ENCODE results near the gene SLC38A3. TPM values are rescaled to one million over a fixed set of nuclear protein-coding genes. Genes with fewer than 3 reads are reported as not detected.

SLC38A3 gene
- polyA plus RNA-seq, 2 donors: 0.08 to 0.11 TPM

DNA sequence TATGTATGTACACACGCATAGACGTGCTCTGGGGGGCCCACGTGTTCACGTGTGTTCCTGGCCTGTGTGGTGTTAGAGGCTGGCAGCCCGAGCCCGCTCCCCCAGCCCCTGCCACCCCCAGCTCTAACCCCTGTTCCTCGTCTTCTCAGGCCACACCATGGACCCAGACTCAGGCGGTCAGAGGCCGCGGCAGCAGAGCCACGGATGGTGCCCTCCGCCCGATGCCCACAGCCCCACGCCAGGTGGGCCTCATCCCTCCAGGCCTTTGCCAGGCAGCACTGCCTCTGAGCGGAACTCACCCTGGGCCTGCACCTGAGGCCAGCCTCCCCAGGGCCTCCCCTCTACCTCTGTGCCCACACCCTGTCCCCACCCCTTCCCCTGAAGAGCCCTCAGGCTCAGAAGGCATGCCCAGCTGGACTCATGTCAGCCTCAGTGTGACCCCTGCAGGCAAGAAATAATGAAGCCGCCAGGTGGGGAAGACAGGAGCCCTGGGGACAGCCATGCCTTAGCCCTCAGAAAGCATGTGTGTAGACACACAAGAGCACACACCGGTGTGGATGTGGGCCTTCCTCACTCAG, 30.0 kb upstream of the SLC38A3 start:
- H3K4me3 ChIP-seq (ENCODE audit: low read depth in 1 of 2, low read length in 2 of 2): no peak overlapping the region

DNA sequence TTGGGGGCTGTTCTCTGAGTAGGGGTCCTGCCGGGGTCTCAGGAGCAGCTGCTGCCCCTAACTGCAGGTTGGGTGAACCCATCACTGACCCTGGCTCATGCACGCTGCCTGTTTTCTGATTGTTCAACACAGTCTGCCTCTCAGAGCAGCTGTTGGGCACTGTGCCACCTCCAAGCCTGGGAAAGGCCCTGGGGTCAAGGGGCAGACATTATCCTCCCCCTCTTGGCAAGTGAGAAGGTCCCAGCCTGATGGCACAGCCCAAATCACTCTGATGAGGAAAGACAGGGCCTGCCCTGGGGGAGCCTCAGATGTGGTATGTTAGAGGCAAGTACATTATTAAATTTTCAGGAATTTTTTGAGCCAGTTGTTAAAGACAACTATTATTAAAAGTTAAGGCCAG, 27.7 kb upstream of the SLC38A3 start:
- no peaks in the 10 kb centered on the region for H3K9me3 ChIP-seq (ENCODE audit: control insufficient read depth in 2 of 2, insufficient read depth in 1 of 2, low read depth in 1 of 2, low read length in 1 of 2)
- no peak overlapping the region for H3K4me3 ChIP-seq (ENCODE audit: low read depth in 1 of 2, low read length in 2 of 2)
- 67 to 71% methylated on average over 2 of the region's 2 CpGs for WGBS, 2 donors
- H3K27me3 ChIP-seq (ENCODE audit: control insufficient read depth in 1 of 2, insufficient read depth in 2 of 2, low read length in 2 of 2): no peaks in the 10 kb centered on the region
- H3K36me3 ChIP-seq (ENCODE audit: control insufficient read depth in 2 of 2, insufficient read depth in 2 of 2, low read length in 1 of 2): peaks cover 11 to 44% of the 10 kb centered on the region in 2 donors
- peaks cover 3 to 7% of the 10 kb centered on the region in 2 donors for H3K4me1 ChIP-seq (ENCODE audit: control insufficient read depth in 2 of 2, insufficient read depth in 2 of 2, low read length in 1 of 2)
- H3K27ac ChIP-seq (ENCODE audit: low read depth in 2 of 2, low read length in 1 of 2): no peak overlapping the region

More for the DNA sequence above, 30.0 kb upstream of the SLC38A3 start:
- peaks cover 11 to 44% of the 10 kb centered on the region in 2 donors for H3K36me3 ChIP-seq (ENCODE audit: control insufficient read depth in 2 of 2, insufficient read depth in 2 of 2, low read length in 1 of 2)
- WGBS, 2 donors: 87 to 89% methylated on average over 15 to 17 of the region's 17 CpGs
- H3K27ac ChIP-seq (ENCODE audit: low read depth in 2 of 2, low read length in 1 of 2): peak overlapping the region in 1 of 2 donors; percentile 98
- no peaks in the 10 kb centered on the region for H3K27me3 ChIP-seq (ENCODE audit: control insufficient read depth in 1 of 2, insufficient read depth in 2 of 2, low read length in 2 of 2)
- H3K9me3 ChIP-seq (ENCODE audit: control insufficient read depth in 2 of 2, insufficient read depth in 1 of 2, low read depth in 1 of 2, low read length in 1 of 2): no peaks in the 10 kb centered on the region
- H3K4me1 ChIP-seq (ENCODE audit: control insufficient read depth in 2 of 2, insufficient read depth in 2 of 2, low read length in 1 of 2): peaks cover 5 to 28% of the 10 kb centered on the region in 2 donors

DNA sequence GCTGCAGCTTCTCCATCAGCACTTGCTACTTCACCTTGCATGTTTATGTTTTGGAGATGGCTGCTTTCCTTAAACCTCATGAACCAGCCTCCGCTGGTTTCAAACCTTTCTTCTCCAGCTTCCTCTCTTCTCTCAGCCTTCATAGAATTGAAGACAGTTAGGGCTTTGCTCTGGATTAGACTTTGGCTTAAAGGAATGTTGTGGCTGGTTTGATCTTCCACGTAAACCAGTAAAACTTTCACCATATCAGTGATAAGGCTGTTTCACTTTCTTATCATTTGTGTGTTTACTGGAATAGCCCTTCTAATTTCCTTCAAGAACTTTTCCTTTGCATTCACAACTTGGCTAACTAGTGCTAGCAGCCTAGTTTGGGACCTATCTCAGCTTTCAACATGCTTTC, 25.4 kb upstream of the SLC38A3 start:
- Histone ChIP-seq H3K36me3 (ENCODE audit: control insufficient read depth in 2 of 2, insufficient read depth in 2 of 2, low read length in 1 of 2) (peaks cover 7 to 55% of the 10 kb centered on the region in 2 donors), H3K4me3 (ENCODE audit: low read depth in 1 of 2, low read length in 2 of 2) (no peak overlapping the region), H3K4me1 (ENCODE audit: control insufficient read depth in 2 of 2, insufficient read depth in 2 of 2, low read length in 1 of 2) (peaks cover 4 to 13% of the 10 kb centered on the region in 2 donors), H3K27ac (ENCODE audit: low read depth in 2 of 2, low read length in 1 of 2) (no peak overlapping the region), H3K27me3 (ENCODE audit: control insufficient read depth in 1 of 2, insufficient read depth in 2 of 2, low read length in 2 of 2) (no peaks in the 10 kb centered on the region), H3K9me3 (ENCODE audit: control insufficient read depth in 2 of 2, insufficient read depth in 1 of 2, low read depth in 1 of 2, low read length in 1 of 2) (no peaks in the 10 kb centered on the region)
- whole genome bisulfite sequencing, 2 donors: 27 to 37% methylated on average over 2 of the region's 2 CpGs

DNA sequence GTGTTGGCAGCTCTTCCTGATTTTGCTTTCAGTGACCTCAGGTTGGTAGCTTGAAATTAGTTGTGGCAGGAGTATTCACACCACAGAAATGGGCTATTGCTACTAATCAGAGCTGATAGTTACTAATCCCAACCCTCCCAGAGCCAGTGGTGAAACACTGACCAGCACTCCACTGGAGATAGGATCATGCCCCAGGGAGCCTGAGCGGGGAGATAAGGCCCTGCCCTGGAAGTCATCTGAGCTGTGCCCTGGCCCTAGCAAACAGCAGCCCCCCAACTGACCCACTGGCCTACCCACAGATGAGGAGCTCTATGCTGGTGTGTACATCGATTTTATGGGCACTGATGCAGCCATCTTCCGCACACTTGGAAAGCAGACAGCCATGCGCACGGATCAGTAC, 23.1 kb upstream of the SLC38A3 start:
- Histone ChIP-seq H3K27me3 (ENCODE audit: control insufficient read depth in 1 of 2, insufficient read depth in 2 of 2, low read length in 2 of 2) (no peaks in the 10 kb centered on the region), H3K4me1 (ENCODE audit: control insufficient read depth in 2 of 2, insufficient read depth in 2 of 2, low read length in 1 of 2) (peaks cover 4 to 15% of the 10 kb centered on the region in 2 donors), H3K27ac (ENCODE audit: low read depth in 2 of 2, low read length in 1 of 2) (no peak overlapping the region), H3K4me3 (ENCODE audit: low read depth in 1 of 2, low read length in 2 of 2) (no peak overlapping the region), H3K36me3 (ENCODE audit: control insufficient read depth in 2 of 2, insufficient read depth in 2 of 2, low read length in 1 of 2) (peaks cover 7 to 56% of the 10 kb centered on the region in 2 donors), H3K9me3 (ENCODE audit: control insufficient read depth in 2 of 2, insufficient read depth in 1 of 2, low read depth in 1 of 2, low read length in 1 of 2) (no peaks in the 10 kb centered on the region)
- 92 to 94% methylated on average over 5 of the region's 5 CpGs for WGBS, 2 donors

DNA sequence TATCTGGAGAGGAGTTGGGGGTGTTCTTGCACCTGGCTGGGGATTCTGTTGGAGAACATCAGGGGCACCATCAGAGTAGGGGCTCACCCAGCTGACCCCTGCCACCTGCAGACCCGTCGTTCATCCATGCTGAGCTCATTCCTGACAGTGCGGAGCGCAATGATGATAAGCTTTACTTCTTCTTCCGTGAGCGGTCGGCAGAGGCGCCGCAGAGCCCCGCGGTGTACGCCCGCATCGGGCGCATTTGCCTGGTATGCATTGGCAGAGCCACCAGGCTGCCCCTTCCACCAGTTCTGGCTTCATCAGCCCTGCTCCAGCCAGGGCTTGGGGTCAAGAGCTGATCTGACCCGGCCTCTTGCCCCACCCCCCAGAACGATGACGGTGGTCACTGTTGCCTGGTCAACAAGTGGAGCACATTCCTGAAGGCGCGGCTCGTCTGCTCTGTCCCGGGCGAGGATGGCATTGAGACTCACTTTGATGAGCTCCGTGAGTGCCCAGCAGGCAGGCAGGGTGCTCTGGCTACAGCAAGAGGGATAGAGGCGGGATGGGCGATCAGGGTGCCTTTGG, 22.5 kb upstream of the SLC38A3 start:
- H3K36me3 ChIP-seq (ENCODE audit: control insufficient read depth in 2 of 2, insufficient read depth in 2 of 2, low read length in 1 of 2): peaks cover 4 to 55% of the 10 kb centered on the region in 2 donors
- no peak overlapping the region for H3K27ac ChIP-seq (ENCODE audit: low read depth in 2 of 2, low read length in 1 of 2)
- 87 to 88% methylated on average over 26 of the region's 26 CpGs for WGBS, 2 donors
- no peaks in the 10 kb centered on the region for H3K9me3 ChIP-seq (ENCODE audit: control insufficient read depth in 2 of 2, insufficient read depth in 1 of 2, low read depth in 1 of 2, low read length in 1 of 2)
- peaks cover 4 to 15% of the 10 kb centered on the region in 2 donors for H3K4me1 ChIP-seq (ENCODE audit: control insufficient read depth in 2 of 2, insufficient read depth in 2 of 2, low read length in 1 of 2)
- no peaks in the 10 kb centered on the region for H3K27me3 ChIP-seq (ENCODE audit: control insufficient read depth in 1 of 2, insufficient read depth in 2 of 2, low read length in 2 of 2)
- no peak overlapping the region for H3K4me3 ChIP-seq (ENCODE audit: low read depth in 1 of 2, low read length in 2 of 2)

DNA sequence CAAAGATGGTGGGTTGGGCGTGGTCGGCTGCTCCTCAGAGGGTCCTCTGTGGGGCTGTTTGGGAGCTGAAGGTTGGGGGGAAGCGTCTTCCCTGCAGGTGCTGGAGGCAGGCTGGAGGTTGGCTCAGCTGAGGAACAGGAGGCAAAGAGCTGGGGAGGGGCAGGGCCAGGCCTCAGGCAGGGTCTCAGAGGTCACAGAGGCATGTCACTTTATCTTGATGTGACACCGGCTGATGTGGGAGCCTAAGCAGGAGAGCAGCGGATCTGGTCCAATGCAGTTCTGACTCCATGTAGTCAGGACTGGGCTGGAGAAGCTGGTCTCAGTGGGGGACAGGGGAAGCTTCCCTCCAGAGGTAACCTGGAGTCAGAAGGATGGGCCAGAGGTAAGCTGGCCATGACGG, 21.3 kb upstream of the SLC38A3 start:
- Histone ChIP-seq H3K27ac (ENCODE audit: low read depth in 2 of 2, low read length in 1 of 2) (peak overlapping the region; percentile 38 to 83), H3K27me3 (ENCODE audit: control insufficient read depth in 1 of 2, insufficient read depth in 2 of 2, low read length in 2 of 2) (no peaks in the 10 kb centered on the region), H3K9me3 (ENCODE audit: control insufficient read depth in 2 of 2, insufficient read depth in 1 of 2, low read depth in 1 of 2, low read length in 1 of 2) (no peaks in the 10 kb centered on the region), H3K4me3 (ENCODE audit: low read depth in 1 of 2, low read length in 2 of 2) (no peak overlapping the region), H3K36me3 (ENCODE audit: control insufficient read depth in 2 of 2, insufficient read depth in 2 of 2, low read length in 1 of 2) (peaks cover 4 to 60% of the 10 kb centered on the region in 2 donors), H3K4me1 (ENCODE audit: control insufficient read depth in 2 of 2, insufficient read depth in 2 of 2, low read length in 1 of 2) (peaks cover 4 to 15% of the 10 kb centered on the region in 2 donors)
- 83 to 87% methylated on average over 6 of the region's 6 CpGs for WGBS, 2 donors

DNA sequence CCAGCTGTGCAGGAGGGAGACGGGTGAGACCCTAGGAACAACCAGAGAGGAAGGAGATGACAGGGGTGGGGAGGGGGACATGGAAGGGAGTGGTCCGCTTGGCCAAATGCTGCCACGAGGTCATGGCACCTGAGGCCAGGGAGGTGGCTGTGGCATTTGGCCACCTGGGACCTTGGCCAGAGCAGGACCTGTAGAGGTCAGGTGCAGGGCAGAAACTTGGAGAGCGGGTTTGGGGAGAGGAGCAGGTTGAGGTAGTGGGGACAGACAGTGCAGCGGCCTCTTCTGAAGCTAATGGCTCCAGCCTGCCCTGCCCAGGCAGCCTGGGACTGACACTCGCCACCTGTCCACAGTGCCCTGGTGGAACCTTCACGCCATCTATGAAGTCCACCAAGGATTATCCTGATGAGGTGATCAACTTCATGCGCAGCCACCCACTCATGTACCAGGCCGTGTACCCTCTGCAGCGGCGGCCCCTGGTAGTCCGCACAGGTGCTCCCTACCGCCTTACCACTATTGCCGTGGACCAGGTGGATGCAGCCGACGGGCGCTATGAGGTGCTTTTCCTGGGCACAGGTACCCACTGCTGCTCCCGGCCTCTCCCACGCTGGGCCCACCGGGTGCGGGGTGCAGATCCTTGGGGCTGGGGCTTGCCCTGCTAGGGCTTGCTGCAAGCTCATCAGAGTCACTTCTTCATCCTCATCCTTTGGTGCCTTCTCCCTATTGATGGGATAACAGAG, 20.7 kb upstream of the SLC38A3 start:
- Histone ChIP-seq H3K9me3 (ENCODE audit: control insufficient read depth in 2 of 2, insufficient read depth in 1 of 2, low read depth in 1 of 2, low read length in 1 of 2) (no peaks in the 10 kb centered on the region), H3K4me3 (ENCODE audit: low read depth in 1 of 2, low read length in 2 of 2) (no peak overlapping the region), H3K36me3 (ENCODE audit: control insufficient read depth in 2 of 2, insufficient read depth in 2 of 2, low read length in 1 of 2) (peaks cover 4 to 62% of the 10 kb centered on the region in 2 donors), H3K27ac (ENCODE audit: low read depth in 2 of 2, low read length in 1 of 2) (peak overlapping the region; percentile 38 to 83), H3K27me3 (ENCODE audit: control insufficient read depth in 1 of 2, insufficient read depth in 2 of 2, low read length in 2 of 2) (no peaks in the 10 kb centered on the region), H3K4me1 (ENCODE audit: control insufficient read depth in 2 of 2, insufficient read depth in 2 of 2, low read length in 1 of 2) (peaks cover 4 to 15% of the 10 kb centered on the region in 2 donors)
- WGBS, 2 donors: 87 to 88% methylated on average over 21 of the region's 21 CpGs

DNA sequence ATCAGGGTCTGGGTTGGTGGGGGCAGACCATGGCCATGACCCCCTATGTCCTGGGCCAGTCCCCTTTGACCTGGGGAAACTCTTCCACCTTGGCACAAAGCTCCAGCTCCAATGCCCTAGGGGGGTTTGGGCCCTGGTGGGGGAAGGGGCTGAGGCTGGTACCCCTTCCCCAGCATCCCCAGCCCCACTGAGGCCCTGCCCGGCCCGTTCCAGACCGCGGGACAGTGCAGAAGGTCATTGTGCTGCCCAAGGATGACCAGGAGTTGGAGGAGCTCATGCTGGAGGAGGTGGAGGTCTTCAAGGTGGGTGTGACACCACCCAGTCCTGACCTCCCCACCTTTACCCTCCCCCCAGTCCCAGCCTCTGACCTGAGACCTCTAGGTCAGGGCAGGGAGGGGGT, 19.8 kb upstream of the SLC38A3 start:
- no peaks in the 10 kb centered on the region for H3K27me3 ChIP-seq (ENCODE audit: control insufficient read depth in 1 of 2, insufficient read depth in 2 of 2, low read length in 2 of 2)
- peaks cover 4 to 24% of the 10 kb centered on the region in 2 donors for H3K4me1 ChIP-seq (ENCODE audit: control insufficient read depth in 2 of 2, insufficient read depth in 2 of 2, low read length in 1 of 2)
- H3K36me3 ChIP-seq (ENCODE audit: control insufficient read depth in 2 of 2, insufficient read depth in 2 of 2, low read length in 1 of 2): peaks cover 4 to 60% of the 10 kb centered on the region in 2 donors
- no peak overlapping the region for H3K4me3 ChIP-seq (ENCODE audit: low read depth in 1 of 2, low read length in 2 of 2)
- no peaks in the 10 kb centered on the region for H3K9me3 ChIP-seq (ENCODE audit: control insufficient read depth in 2 of 2, insufficient read depth in 1 of 2, low read depth in 1 of 2, low read length in 1 of 2)
- 96 to 97% methylated on average over 4 of the region's 4 CpGs for WGBS, 2 donors
- peak overlapping the region in 1 of 2 donors; percentile 16 for H3K27ac ChIP-seq (ENCODE audit: low read depth in 2 of 2, low read length in 1 of 2)

DNA sequence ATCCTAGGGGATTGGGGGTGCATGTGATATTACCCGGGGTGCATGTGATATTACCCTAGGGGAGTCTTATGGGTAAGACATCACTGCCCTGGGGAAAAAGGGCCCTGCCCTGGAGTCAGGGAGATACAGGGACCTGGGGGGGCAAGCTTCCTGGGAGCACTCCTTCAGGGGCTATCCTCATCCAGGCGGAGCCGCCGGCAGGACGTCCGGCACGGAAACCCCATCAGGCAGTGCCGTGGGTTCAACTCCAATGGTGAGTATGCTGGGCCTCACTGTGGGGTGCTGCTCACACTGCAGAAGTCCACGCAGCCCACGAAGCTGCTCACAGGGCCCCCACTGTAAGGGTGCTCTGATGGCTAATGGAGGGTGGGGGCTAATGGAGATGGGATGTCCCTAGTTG, 19.0 kb upstream of the SLC38A3 start:
- H3K27me3 ChIP-seq (ENCODE audit: control insufficient read depth in 1 of 2, insufficient read depth in 2 of 2, low read length in 2 of 2): no peaks in the 10 kb centered on the region
- whole genome bisulfite sequencing, 2 donors: 92 to 93% methylated on average over 10 of the region's 10 CpGs

More for the DNA sequence above, 19.0 kb upstream of the SLC38A3 start:
- Histone ChIP-seq H3K4me3 (ENCODE audit: low read depth in 1 of 2, low read length in 2 of 2) (no peak overlapping the region), H3K27ac (ENCODE audit: low read depth in 2 of 2, low read length in 1 of 2) (no peak overlapping the region), H3K9me3 (ENCODE audit: control insufficient read depth in 2 of 2, insufficient read depth in 1 of 2, low read depth in 1 of 2, low read length in 1 of 2) (no peaks in the 10 kb centered on the region), H3K4me1 (ENCODE audit: control insufficient read depth in 2 of 2, insufficient read depth in 2 of 2, low read length in 1 of 2) (peaks cover 4 to 24% of the 10 kb centered on the region in 2 donors), H3K36me3 (ENCODE audit: control insufficient read depth in 2 of 2, insufficient read depth in 2 of 2, low read length in 1 of 2) (peaks cover 4 to 60% of the 10 kb centered on the region in 2 donors)
